BJ (cell line): Measurements from ENCODE around the gene HSD3B7. TPM values are rescaled to one million over a fixed set of nuclear protein-coding genes. Genes with fewer than 3 reads are reported as not detected.
A peak's percentile ranks its signal among the peaks of the same experiment; 100 is the strongest.

Experiments used
- CTCF ChIA-PET: fragments of 350-600 bp; formaldehyde crosslinking; extraction: SDS; loops from one replicate; lab custom pipeline; 2021; ENCODE audit warnings: antibody characterized with exemption, inconsistent platforms; lab: Yijun Ruan, JAX
- POLR2A ChIA-PET: fragments of 300-600 bp; sonication (Branson Sonifier 250); formaldehyde crosslinking; extraction: SDS; loops from one replicate; lab custom pipeline; 2021; ENCODE audit warnings: antibody characterized with exemption; lab: Charles Lee
- DNase-seq: peaks from one replicate; pipeline ENCODE4 v3.0.0-alpha.2; 2011; ENCODE audit warnings: low read depth
- H3K27me3 ChIP-seq: 2 replicates; pipeline ENCODE4 v1.6.0; 2011; ENCODE audit warnings: low read length; ENCODE audit not compliant: control insufficient read depth, insufficient read depth
- H3K36me3 ChIP-seq: 2 replicates; pipeline ENCODE4 v1.5.1; 2011; ENCODE audit warnings: low read length; ENCODE audit not compliant: control insufficient read depth, insufficient read depth
- H3K4me3 ChIP-seq: 2 replicates; pipeline ENCODE4 v1.5.1; 2011; ENCODE audit warnings: low read depth, mild to moderate bottlenecking, control low read depth, low read length
- polyA plus RNA-seq: library from polyadenylated mRNA; depleted of rRNA; stranded (reverse); fragments of >200 nt; gene quantifications from 2 replicates; pipeline ENCODE4 v1.2.3, GENCODE V29; 2011
- TF ChIP-seq, protein P1 (sequence below): IDR thresholded peaks from 2 replicates; pipeline ENCODE4 v1.5.1; 2011; ENCODE audit warnings: low read depth, mild to moderate bottlenecking, control low read depth, inconsistent platforms, low read length, moderate library complexity; ENCODE audit not compliant: insufficient read depth

Gene HSD3B7
- polyA plus RNA-seq, 1 experiment, result 25.0 TPM

DNA sequence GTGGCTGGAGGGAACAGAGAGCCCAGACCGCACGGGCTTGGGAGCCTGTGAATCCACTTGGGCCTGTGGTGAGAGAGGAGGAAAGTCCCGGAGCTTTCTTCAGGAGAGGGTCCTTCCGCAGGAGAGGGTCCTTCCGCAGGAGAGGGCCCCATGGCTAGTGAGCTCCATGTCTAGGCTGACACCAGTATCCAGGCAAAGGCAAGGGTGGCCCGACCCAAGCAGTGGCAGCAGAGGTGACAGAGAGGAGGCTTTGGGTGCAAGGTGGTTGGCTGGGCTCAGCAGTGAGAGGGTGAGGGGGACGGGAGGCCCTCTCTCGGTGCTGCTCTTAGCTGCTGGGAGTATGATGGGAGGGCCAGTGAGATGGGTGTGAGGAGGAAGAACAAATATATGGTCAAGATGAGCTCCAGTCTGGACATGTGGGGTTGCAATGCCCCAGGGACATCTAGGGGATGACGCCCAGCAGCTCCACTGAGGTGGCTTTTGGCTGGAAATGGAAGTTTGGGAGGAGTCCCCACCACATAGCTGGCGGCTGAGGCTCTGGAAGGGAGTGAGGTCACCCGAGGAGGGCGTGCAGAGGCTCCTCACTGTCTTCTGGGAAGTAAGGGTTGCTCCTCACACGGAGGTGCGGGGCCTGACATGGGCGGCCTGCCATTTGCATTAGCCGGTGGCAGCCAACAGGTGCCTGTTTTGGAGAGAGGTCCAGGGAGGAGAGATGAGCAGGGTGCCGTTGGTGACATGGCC is 2.3 kb upstream of the HSD3B7 start:
- Histone ChIP-seq H3K27me3 (no peaks in the 10 kb centered on the region), H3K4me3 (no peak overlapping the region), H3K36me3 (peaks cover 29% of the 10 kb centered on the region)
- ChIA-PET POLR2A (no interaction called here), CTCF (interaction anchor here (0.8 to 5.0 kb wide), 12 partner anchors 7 to 478 kb away, joined by 3 to 54 read pairs (median 4); partner anchors contain the start of genes VKORC1 and ZNF843)
- DNase-seq, result no peak
- TF ChIP-seq, protein P1, sequence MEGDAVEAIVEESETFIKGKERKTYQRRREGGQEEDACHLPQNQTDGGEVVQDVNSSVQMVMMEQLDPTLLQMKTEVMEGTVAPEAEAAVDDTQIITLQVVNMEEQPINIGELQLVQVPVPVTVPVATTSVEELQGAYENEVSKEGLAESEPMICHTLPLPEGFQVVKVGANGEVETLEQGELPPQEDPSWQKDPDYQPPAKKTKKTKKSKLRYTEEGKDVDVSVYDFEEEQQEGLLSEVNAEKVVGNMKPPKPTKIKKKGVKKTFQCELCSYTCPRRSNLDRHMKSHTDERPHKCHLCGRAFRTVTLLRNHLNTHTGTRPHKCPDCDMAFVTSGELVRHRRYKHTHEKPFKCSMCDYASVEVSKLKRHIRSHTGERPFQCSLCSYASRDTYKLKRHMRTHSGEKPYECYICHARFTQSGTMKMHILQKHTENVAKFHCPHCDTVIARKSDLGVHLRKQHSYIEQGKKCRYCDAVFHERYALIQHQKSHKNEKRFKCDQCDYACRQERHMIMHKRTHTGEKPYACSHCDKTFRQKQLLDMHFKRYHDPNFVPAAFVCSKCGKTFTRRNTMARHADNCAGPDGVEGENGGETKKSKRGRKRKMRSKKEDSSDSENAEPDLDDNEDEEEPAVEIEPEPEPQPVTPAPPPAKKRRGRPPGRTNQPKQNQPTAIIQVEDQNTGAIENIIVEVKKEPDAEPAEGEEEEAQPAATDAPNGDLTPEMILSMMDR, result no peak

DNA sequence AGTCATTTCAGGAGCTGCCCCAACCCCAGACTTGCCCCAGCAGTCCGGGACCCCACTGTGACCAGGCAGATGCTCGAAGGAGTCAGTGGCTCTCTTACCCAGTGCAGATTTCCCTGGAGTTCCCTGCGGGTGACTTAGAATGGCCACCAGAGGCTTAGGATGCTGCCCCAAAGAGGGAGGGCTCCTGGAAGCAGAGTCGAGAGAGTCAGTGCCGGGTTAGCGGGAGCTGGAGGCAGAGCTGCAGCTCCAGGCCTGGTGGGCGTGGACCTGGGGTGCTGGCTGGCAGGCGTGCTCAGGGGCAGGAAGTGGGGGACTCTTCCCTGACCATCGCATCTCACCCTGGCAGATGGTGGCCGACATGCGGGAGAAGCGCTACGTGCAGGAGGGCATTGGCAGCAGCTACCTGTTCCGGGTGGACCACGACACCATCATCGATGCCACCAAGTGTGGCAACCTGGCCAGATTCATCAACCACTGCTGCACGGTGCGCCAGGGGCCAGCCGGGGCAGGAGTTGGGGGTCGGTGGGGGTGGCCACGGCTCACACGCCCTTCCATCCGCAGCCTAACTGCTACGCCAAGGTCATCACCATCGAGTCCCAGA is 1.6 kb upstream of the HSD3B7 start:
- no peak for DNase-seq
- peaks cover 28% of the 10 kb centered on the region for H3K36me3 ChIP-seq
- CTCF ChIA-PET, result interaction anchor here (0.6 to 5.0 kb wide), 12 partner anchors 8 to 477 kb away, joined by 3 to 54 read pairs (median 4); partner anchors contain the start of genes VKORC1 and ZNF843
- no peaks in the 10 kb centered on the region for H3K27me3 ChIP-seq
- POLR2A ChIA-PET, result no interaction called here
- no peak overlapping the region for H3K4me3 ChIP-seq
- TF ChIP-seq, protein P1, result no peak

DNA sequence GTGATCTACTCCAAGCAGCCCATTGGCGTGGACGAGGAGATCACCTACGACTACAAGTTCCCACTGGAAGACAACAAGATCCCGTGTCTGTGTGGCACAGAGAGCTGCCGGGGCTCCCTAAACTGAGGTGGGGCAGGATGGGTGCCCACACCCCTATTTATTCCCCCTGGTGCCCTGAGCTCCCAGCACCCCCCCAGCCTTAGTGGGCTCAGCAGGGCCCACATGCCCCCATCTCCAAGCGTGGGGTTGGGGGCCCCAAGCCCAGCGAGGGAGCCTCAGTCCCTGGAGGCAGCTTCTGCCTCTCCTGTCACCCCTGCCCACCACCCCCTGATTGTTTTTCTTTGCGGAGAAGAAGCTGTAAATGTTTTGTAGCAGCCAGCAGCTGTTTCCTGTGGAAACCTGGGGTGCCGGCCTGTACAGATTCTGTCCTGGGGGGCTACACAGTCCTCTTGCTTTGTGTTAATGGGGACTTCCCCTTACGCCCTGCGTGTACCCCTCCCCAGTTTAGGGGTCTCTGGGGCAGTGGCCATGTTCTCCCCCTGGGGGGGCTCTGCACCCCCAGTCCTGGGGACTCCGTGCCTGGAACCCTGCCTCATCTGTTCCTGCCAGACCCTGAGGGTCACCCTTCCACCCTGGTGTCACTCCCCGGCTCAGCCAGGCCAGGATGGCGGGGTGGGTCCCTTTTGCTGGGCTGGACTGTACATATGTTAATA is 953 bp upstream of the HSD3B7 start:
- TF ChIP-seq, protein P1, result no peak
- no peak overlapping the region for H3K4me3 ChIP-seq
- no peaks in the 10 kb centered on the region for H3K27me3 ChIP-seq
- ChIA-PET POLR2A (interaction anchor here (0.6 to 1.0 kb wide), 2 partner anchors 90 to 158 kb away, joined by 3 to 4 read pairs; partner anchors contain the start of gene ZNF646), CTCF (interaction anchor here (0.6 to 5.0 kb wide), 31 partner anchors 9 to 890 kb away, joined by 3 to 54 read pairs (median 4); partner anchors contain the start of genes VKORC1, ZNF267, ZNF646 and ZNF668)
- H3K36me3 ChIP-seq, result peaks cover 26% of the 10 kb centered on the region
- DNase-seq, result no peak

DNA sequence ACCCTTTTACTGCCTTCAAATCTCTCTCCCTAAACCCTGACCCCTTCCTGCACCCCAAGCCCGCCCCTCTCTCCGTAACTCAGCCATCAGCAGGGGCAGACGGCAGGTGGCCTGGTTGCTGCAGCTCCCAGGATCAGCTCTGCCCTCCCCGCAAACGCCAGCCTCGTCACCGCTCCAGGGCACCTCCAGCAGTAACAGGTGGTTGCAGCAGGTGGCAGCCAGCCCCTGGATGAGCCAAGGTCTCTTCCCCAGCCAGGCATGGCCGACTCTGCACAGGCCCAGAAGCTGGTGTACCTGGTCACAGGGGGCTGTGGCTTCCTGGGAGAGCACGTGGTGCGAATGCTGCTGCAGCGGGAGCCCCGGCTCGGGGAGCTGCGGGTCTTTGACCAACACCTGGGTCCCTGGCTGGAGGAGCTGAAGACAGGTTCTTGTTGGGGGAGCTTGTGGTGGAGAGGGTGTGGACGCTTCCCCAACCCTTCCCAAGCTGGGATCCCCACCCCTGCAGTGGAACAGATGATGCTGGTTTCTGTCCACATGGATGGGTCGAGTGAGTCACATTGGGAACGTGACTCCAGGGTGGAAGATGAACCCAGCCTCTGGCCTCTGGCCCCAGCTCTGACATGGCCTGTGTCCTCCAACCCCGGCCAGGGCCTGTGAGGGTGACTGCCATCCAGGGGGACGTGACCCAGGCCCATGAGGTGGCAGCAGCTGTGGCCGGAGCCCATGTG is 558 bp downstream of the HSD3B7 start:
- POLR2A ChIA-PET, result interaction anchor here (1.0 kb wide), 1 partner anchor 156 kb away, joined by 4 read pairs; no protein-coding TSS in a partner anchor
- TF ChIP-seq, protein P1, result 0 out of 2 replicates have a peak, but pooled peaks have one; percentile 13
- no peak for DNase-seq

More for the DNA sequence above, 558 bp downstream of the HSD3B7 start:
- H3K27me3 ChIP-seq, result no peaks in the 10 kb centered on the region
- H3K4me3 ChIP-seq, result peak overlapping the region; percentile 44
- CTCF ChIA-PET, result interaction anchor here (0.8 to 5.0 kb wide), 29 partner anchors 8 to 888 kb away, joined by 3 to 54 read pairs (median 4); partner anchors contain the start of genes KAT8, VKORC1, ZNF267 and ZNF646
- peaks cover 17% of the 10 kb centered on the region for H3K36me3 ChIP-seq
